ENCODE results near the gene MED10.

DNA sequence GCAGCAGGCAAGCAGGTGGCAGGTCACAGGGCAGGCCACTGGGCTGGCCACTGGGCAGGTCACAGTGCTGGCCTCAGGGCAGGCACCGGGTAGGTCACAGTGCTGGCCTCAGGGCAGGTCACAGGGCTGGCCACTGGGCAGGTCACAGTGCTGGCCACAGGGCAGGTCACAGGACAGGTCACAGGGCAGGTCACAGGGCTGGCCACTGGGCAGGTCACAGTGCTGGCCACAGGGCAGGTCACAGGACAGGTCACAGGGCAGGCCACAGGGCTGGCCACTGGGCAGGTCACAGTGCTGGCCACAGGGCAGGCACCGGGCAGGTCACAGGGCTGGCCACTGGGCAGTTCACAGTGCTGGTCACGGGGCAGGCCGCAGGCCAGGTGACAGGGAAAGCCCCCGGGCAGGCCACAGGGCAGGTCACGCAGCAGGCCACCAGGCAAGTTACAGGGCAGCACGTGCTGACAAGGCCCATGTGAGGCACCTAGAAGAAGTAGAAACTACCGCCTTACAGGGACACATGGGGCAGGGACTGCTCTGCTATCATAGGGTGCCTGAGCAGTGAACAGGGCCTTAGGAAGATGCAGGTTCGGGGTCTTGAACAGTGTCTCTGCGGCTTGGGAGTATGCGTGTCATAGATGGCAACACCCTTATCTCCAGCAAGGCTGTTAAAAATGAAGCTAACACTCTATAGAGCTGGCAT is 18.6 kb upstream of the MED10 start:
- TF ChIP-seq, protein P1, sequence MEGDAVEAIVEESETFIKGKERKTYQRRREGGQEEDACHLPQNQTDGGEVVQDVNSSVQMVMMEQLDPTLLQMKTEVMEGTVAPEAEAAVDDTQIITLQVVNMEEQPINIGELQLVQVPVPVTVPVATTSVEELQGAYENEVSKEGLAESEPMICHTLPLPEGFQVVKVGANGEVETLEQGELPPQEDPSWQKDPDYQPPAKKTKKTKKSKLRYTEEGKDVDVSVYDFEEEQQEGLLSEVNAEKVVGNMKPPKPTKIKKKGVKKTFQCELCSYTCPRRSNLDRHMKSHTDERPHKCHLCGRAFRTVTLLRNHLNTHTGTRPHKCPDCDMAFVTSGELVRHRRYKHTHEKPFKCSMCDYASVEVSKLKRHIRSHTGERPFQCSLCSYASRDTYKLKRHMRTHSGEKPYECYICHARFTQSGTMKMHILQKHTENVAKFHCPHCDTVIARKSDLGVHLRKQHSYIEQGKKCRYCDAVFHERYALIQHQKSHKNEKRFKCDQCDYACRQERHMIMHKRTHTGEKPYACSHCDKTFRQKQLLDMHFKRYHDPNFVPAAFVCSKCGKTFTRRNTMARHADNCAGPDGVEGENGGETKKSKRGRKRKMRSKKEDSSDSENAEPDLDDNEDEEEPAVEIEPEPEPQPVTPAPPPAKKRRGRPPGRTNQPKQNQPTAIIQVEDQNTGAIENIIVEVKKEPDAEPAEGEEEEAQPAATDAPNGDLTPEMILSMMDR (IDR thresholded peaks at IDR 0.05) = no peak
- TF ChIP-seq EZH2 (IDR thresholded peaks at IDR 0.05; ENCODE audit: borderline replicate concordance, insufficient read depth, low read depth, low read length, poor library complexity, severe bottlenecking) = no peak
